ENCODE results near the gene KCNIP3. TPM values are rescaled to one million over a fixed set of nuclear protein-coding genes. Genes with fewer than 3 reads are reported as not detected.
A peak's percentile ranks its signal among the peaks of the same experiment; 100 is the strongest.

Gene KCNIP3
- total RNA-seq, 3 donors from 2014 or later = not detected

GRCh38 chr2:95319481-95320343 is 22.6 kb downstream of the KCNIP3 start:
- Mint-ChIP-seq H3K9me3 (no peaks in the 10 kb centered on the region), H3K27me3 (ENCODE audit: low read depth) (peaks cover 2% of the 10 kb centered on the region), H3K4me1 (ENCODE audit: low read depth) (no peaks in the 10 kb centered on the region), H3K36me3 (ENCODE audit: insufficient read depth) (no peaks in the 10 kb centered on the region), H3K4me3 (no peak overlapping the region)
- DNase-seq = no peak
- no peak for ATAC-seq

- no peak for DNase-seq
- no peak for ATAC-seq
- Mint-ChIP-seq H3K4me1 (ENCODE audit: low read depth) (no peaks in the 10 kb centered on the region), H3K36me3 (ENCODE audit: insufficient read depth) (no peaks in the 10 kb centered on the region), H3K4me3 (no peak overlapping the region), H3K27me3 (ENCODE audit: low read depth) (no peaks in the 10 kb centered on the region), H3K9me3 (no peaks in the 10 kb centered on the region)
These were observed 23.2 kb downstream of the KCNIP3 start for GRCh38 chr2:95320344-95320712.

- Mint-ChIP-seq H3K9me3 (no peaks in the 10 kb centered on the region), H3K27me3 (ENCODE audit: low read depth) (no peaks in the 10 kb centered on the region), H3K4me1 (ENCODE audit: low read depth) (no peaks in the 10 kb centered on the region), H3K4me3 (no peak overlapping the region), H3K36me3 (ENCODE audit: insufficient read depth) (no peaks in the 10 kb centered on the region)
- ATAC-seq = no peak
- DNase-seq = no peak
These were observed 24.0 kb downstream of the KCNIP3 start for GRCh38 chr2:95320986-95321767.

- Mint-ChIP-seq H3K4me1 (ENCODE audit: low read depth) (no peaks in the 10 kb centered on the region), H3K36me3 (ENCODE audit: insufficient read depth) (no peaks in the 10 kb centered on the region), H3K4me3 (no peak overlapping the region), H3K9me3 (no peaks in the 10 kb centered on the region), H3K27me3 (ENCODE audit: low read depth) (no peaks in the 10 kb centered on the region)
- no peak for DNase-seq
- peak in 1 of 2 donors; percentile 48 for ATAC-seq
These were observed 26.4 kb downstream of the KCNIP3 start for GRCh38 chr2:95323347-95324155.

- H3K4me3 Mint-ChIP-seq = no peak overlapping the region
- no peaks in the 10 kb centered on the region for H3K9me3 Mint-ChIP-seq
- no peaks in the 10 kb centered on the region for H3K36me3 Mint-ChIP-seq (ENCODE audit: insufficient read depth)
- DNase-seq = no peak
- no peaks in the 10 kb centered on the region for H3K4me1 Mint-ChIP-seq (ENCODE audit: low read depth)
- no peaks in the 10 kb centered on the region for H3K27me3 Mint-ChIP-seq (ENCODE audit: low read depth)
- no peak for ATAC-seq
These were observed 27.9 kb downstream of the KCNIP3 start for GRCh38 chr2:95325026-95325425.

GRCh38 chr2:95325590-95326432 is 28.7 kb downstream of the KCNIP3 start:
- no peaks in the 10 kb centered on the region for H3K36me3 Mint-ChIP-seq (ENCODE audit: insufficient read depth)

GRCh38 chr2:95326433-95327140 is 29.4 kb downstream of the KCNIP3 start:
- H3K4me3 Mint-ChIP-seq = no peak overlapping the region

More at GRCh38 chr2:95325590-95326432, 28.7 kb downstream of the KCNIP3 start:
- Mint-ChIP-seq H3K27me3 (ENCODE audit: low read depth) (no peaks in the 10 kb centered on the region), H3K4me3 (no peak overlapping the region), H3K9me3 (no peaks in the 10 kb centered on the region), H3K4me1 (ENCODE audit: low read depth) (no peaks in the 10 kb centered on the region)
- ATAC-seq = no peak
- DNase-seq = no peak

GRCh38 chr2:95327861-95328260 is 30.7 kb downstream of the KCNIP3 start:
- Mint-ChIP-seq H3K4me3 (no peak overlapping the region), H3K4me1 (ENCODE audit: low read depth) (no peaks in the 10 kb centered on the region), H3K9me3 (no peaks in the 10 kb centered on the region), H3K36me3 (ENCODE audit: insufficient read depth) (no peaks in the 10 kb centered on the region), H3K27me3 (ENCODE audit: low read depth) (no peaks in the 10 kb centered on the region)
- no peak for DNase-seq
- ATAC-seq = no peak

More at GRCh38 chr2:95326433-95327140, 29.4 kb downstream of the KCNIP3 start:
- ATAC-seq (no peak), DNase-seq (no peak)
- H3K9me3 Mint-ChIP-seq = no peaks in the 10 kb centered on the region
- H3K36me3 Mint-ChIP-seq (ENCODE audit: insufficient read depth) = no peaks in the 10 kb centered on the region
- no peaks in the 10 kb centered on the region for H3K4me1 Mint-ChIP-seq (ENCODE audit: low read depth)
- no peaks in the 10 kb centered on the region for H3K27me3 Mint-ChIP-seq (ENCODE audit: low read depth)

GRCh38 chr2:95328358-95329125 is 31.4 kb downstream of the KCNIP3 start:
- no peak for ATAC-seq
- no peaks in the 10 kb centered on the region for H3K4me1 Mint-ChIP-seq (ENCODE audit: low read depth)

GRCh38 chr2:95329401-95329800 is 32.3 kb downstream of the KCNIP3 start:
- Mint-ChIP-seq H3K27me3 (ENCODE audit: low read depth) (no peaks in the 10 kb centered on the region), H3K4me3 (no peak overlapping the region), H3K9me3 (no peaks in the 10 kb centered on the region), H3K4me1 (ENCODE audit: low read depth) (no peaks in the 10 kb centered on the region), H3K36me3 (ENCODE audit: insufficient read depth) (no peaks in the 10 kb centered on the region)
- ATAC-seq = no peak
- DNase-seq = no peak

More at GRCh38 chr2:95328358-95329125, 31.4 kb downstream of the KCNIP3 start:
- no peaks in the 10 kb centered on the region for H3K36me3 Mint-ChIP-seq (ENCODE audit: insufficient read depth)
- no peaks in the 10 kb centered on the region for H3K27me3 Mint-ChIP-seq (ENCODE audit: low read depth)
- H3K9me3 Mint-ChIP-seq = no peaks in the 10 kb centered on the region
- no peak for DNase-seq
- no peak overlapping the region for H3K4me3 Mint-ChIP-seq

- ATAC-seq = no peak
- H3K9me3 Mint-ChIP-seq = no peaks in the 10 kb centered on the region
- H3K4me1 Mint-ChIP-seq (ENCODE audit: low read depth) = no peaks in the 10 kb centered on the region
- no peaks in the 10 kb centered on the region for H3K36me3 Mint-ChIP-seq (ENCODE audit: insufficient read depth)
- no peak overlapping the region for H3K4me3 Mint-ChIP-seq
- no peaks in the 10 kb centered on the region for H3K27me3 Mint-ChIP-seq (ENCODE audit: low read depth)
- no peak for DNase-seq
These were observed 33.0 kb downstream of the KCNIP3 start for GRCh38 chr2:95329891-95330793.
